Osteoblast (primary cell): ENCODE data around the gene SLC39A1. TPM values are rescaled to one million over a fixed set of nuclear protein-coding genes. Genes with fewer than 3 reads are reported as not detected.

Source experiments
- DNase-seq: peaks from one replicate; pipeline ENCODE4 v3.0.0; 2011; ENCODE audit warnings: low spot score, mixed read lengths; ENCODE audit not compliant: insufficient read length; ENCODE audit errors: missing footprints
- H2AFZ ChIP-seq: 2 replicates; pipeline ENCODE4 v1.6.0; 2011; ENCODE audit warnings: mild to moderate bottlenecking, low read length
- H3K27ac ChIP-seq: 2 replicates; pipeline ENCODE4 v1.5.1; 2011; ENCODE audit warnings: mild to moderate bottlenecking, low read depth, low read length, moderate library complexity
- H3K27me3 ChIP-seq: 2 replicates; pipeline ENCODE4 v1.6.0; 2012; ENCODE audit warnings: mild to moderate bottlenecking, control low read depth, inconsistent platforms, low read length, moderate library complexity; ENCODE audit not compliant: insufficient read depth
- H3K36me3 ChIP-seq: 2 replicates; pipeline ENCODE4 v1.5.1; 2011; ENCODE audit warnings: mild to moderate bottlenecking, low read length, control low read depth, moderate library complexity; ENCODE audit not compliant: insufficient read depth
- H3K4me1 ChIP-seq: 2 replicates; pipeline ENCODE4 v1.5.1; 2011; ENCODE audit warnings: mild to moderate bottlenecking, low read length, control low read depth, moderate library complexity; ENCODE audit not compliant: insufficient read depth
- H3K4me2 ChIP-seq: 2 replicates; pipeline ENCODE4 v1.6.0; 2011; ENCODE audit warnings: mild to moderate bottlenecking, low read length; ENCODE audit not compliant: insufficient read depth
- H3K4me3 ChIP-seq: fragments of 200-600 bp; sonication (generic); 3 replicates; pipeline ENCODE4 v1.5.1; 2012; ENCODE audit warnings: mild to moderate bottlenecking, low read length, inconsistent platforms; ENCODE audit not compliant: insufficient read depth
- H3K79me2 ChIP-seq: 2 replicates; pipeline ENCODE4 v1.6.0; 2012; ENCODE audit warnings: mild to moderate bottlenecking, low read length, control low read depth, inconsistent platforms; ENCODE audit not compliant: insufficient read depth
- H3K9me3 ChIP-seq: 2 replicates; pipeline ENCODE4 v1.5.1; 2011; ENCODE audit warnings: low read depth, low read length, control low read depth
- H4K20me1 ChIP-seq: 2 replicates; pipeline ENCODE4 v1.6.0; 2012; ENCODE audit warnings: mild to moderate bottlenecking, low read length, control low read depth; ENCODE audit not compliant: insufficient read depth
- total RNA-seq: library from RNA; depleted of rRNA; stranded (reverse); fragments of >200 nt; gene quantifications from 2 replicates; pipeline ENCODE4 v1.2.3, GENCODE V29; 2012
- TF ChIP-seq, protein P1 (sequence below): IDR thresholded peaks from 2 replicates; pipeline ENCODE4 v1.5.1; 2011; ENCODE audit warnings: mild to moderate bottlenecking, low read depth, low read length, moderate library complexity; ENCODE audit errors: extremely low read depth

SLC39A1 gene
- total RNA-seq, 1 donor = 96.3 TPM

- TF ChIP-seq, protein P1, sequence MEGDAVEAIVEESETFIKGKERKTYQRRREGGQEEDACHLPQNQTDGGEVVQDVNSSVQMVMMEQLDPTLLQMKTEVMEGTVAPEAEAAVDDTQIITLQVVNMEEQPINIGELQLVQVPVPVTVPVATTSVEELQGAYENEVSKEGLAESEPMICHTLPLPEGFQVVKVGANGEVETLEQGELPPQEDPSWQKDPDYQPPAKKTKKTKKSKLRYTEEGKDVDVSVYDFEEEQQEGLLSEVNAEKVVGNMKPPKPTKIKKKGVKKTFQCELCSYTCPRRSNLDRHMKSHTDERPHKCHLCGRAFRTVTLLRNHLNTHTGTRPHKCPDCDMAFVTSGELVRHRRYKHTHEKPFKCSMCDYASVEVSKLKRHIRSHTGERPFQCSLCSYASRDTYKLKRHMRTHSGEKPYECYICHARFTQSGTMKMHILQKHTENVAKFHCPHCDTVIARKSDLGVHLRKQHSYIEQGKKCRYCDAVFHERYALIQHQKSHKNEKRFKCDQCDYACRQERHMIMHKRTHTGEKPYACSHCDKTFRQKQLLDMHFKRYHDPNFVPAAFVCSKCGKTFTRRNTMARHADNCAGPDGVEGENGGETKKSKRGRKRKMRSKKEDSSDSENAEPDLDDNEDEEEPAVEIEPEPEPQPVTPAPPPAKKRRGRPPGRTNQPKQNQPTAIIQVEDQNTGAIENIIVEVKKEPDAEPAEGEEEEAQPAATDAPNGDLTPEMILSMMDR = no peak
These were observed 34.5 kb downstream of the SLC39A1 start for GRCh38 chr1:153928791-153929341.

GRCh38 chr1:153928245-153928644, 35.1 kb downstream of the SLC39A1 start:
- Histone ChIP-seq H3K27me3 (no peaks in the 10 kb centered on the region), H3K4me2 (no peak overlapping the region), H3K4me1 (peaks cover 23% of the 10 kb centered on the region), H3K27ac (no peak overlapping the region), H3K4me3 (no peak overlapping the region), H4K20me1 (no peaks in the 10 kb centered on the region), H3K9me3 (no peaks in the 10 kb centered on the region), H2AFZ (no peak overlapping the region), H3K36me3 (peaks cover 8% of the 10 kb centered on the region), H3K79me2 (no peaks in the 10 kb centered on the region)
- DNase-seq = no peak
- TF ChIP-seq, protein P1 = no peak

More at GRCh38 chr1:153928791-153929341, 34.5 kb downstream of the SLC39A1 start:
- peak; percentile 87 for DNase-seq
- no peak overlapping the region for H2AFZ ChIP-seq
- H3K36me3 ChIP-seq = peaks cover 12% of the 10 kb centered on the region
- no peaks in the 10 kb centered on the region for H4K20me1 ChIP-seq
- H3K79me2 ChIP-seq = no peaks in the 10 kb centered on the region
- H3K4me3 ChIP-seq = no peak overlapping the region
- no peaks in the 10 kb centered on the region for H3K27me3 ChIP-seq
- no peak overlapping the region for H3K27ac ChIP-seq
- no peaks in the 10 kb centered on the region for H3K9me3 ChIP-seq
- no peak overlapping the region for H3K4me2 ChIP-seq
- peaks cover 16% of the 10 kb centered on the region for H3K4me1 ChIP-seq

GRCh38 chr1:153926405-153926804, 36.9 kb downstream of the SLC39A1 start:
- DNase-seq = no peak
- Histone ChIP-seq H3K9me3 (no peaks in the 10 kb centered on the region), H3K4me3 (no peak overlapping the region), H2AFZ (no peak overlapping the region), H3K4me2 (no peak overlapping the region), H3K27ac (no peak overlapping the region), H3K79me2 (peaks cover 11% of the 10 kb centered on the region), H3K36me3 (peaks cover 5% of the 10 kb centered on the region), H3K4me1 (peaks cover 30% of the 10 kb centered on the region), H3K27me3 (no peaks in the 10 kb centered on the region), H4K20me1 (peaks cover 6% of the 10 kb centered on the region)
- TF ChIP-seq, protein P1 = no peak

DNA sequence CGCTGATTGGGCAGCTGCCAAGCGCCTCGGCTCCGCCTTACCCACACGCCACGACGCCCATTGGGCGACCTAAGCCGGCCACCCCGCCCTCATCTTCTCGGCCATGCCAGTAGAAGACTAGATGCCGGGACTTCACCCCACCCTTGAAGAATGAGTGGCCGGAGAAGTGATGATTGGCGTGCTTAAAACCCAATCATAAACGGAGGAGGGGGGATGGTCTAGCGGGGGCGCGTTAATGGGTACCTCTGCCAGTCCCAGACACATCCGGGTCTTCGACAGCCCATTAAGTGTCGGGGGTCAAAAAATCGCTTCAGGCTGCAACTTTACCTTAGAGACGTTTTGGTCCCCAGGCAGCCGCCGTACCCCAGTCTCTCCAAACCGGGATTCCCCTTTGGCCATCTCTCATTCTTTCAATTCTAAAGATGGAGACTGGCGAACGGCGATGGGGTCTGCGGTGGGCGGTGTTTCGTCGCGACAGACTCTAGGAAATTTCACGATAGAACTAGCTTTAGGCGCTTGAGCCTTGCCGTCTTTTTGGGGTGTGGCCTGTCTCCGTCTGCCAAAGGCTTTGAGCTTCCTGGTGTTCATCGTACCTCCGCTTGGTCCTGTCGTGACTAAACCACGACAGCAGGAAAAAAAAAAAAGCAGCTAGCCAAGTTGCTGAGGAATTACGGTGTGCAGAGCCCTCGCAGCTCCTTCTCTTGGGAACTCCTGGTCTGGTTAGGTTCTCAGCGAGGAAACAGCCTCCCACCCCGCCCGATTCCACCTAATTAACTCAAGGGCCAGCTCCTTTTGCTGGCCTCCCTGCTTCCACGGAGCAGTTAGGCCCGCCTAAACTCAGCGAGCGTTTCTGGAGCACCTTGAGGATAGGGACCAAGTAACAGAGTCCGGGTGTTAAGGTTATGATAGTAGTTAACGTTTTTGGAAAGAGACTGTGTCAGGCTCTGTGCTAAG, 40.1 kb downstream of the SLC39A1 start, which contains the start of gene GATAD2B:
Gene GATAD2B (minus strand): TSS at position 1 of the 954 bp plus-strand sequence. CDS start 94,625 bp downstream, outside the sequence.
- TF ChIP-seq, protein P1 = no peak
- peaks cover 41% of the 10 kb centered on the region for H3K79me2 ChIP-seq
- H4K20me1 ChIP-seq = peaks cover 34% of the 10 kb centered on the region
- peak; percentile 99 for DNase-seq
- H3K4me2 ChIP-seq = peak within 1 kb of the TSS; percentile 98
- peak within 1 kb of the TSS; percentile 85 for H3K27ac ChIP-seq
- H3K4me1 ChIP-seq = peaks cover 31% of the 10 kb centered on the region
- H3K27me3 ChIP-seq = no peaks in the 10 kb centered on the region
- H3K36me3 ChIP-seq = peaks cover 4% of the 10 kb centered on the region
- no peaks in the 10 kb centered on the region for H3K9me3 ChIP-seq
- peak within 1 kb of the TSS; percentile 83 for H3K4me3 ChIP-seq
- peak within 1 kb of the TSS; percentile 98 for H2AFZ ChIP-seq
